Limb (tissue), 2 donors: ENCODE data around the gene AQR.
"Not testable (repeated sequence)": the region's sequence is repeated elsewhere in the genome, so short reads cannot be mapped to it uniquely, and the experiment has no call there.

ENCODE experiments used
- DNase-seq, 2 donors: peaks; one replicate each; pipeline ENCODE4 v3.0.0-alpha.2; 2016; ENCODE audit errors: extremely low spot score in 2 of 2

Gene AQR

DNA sequence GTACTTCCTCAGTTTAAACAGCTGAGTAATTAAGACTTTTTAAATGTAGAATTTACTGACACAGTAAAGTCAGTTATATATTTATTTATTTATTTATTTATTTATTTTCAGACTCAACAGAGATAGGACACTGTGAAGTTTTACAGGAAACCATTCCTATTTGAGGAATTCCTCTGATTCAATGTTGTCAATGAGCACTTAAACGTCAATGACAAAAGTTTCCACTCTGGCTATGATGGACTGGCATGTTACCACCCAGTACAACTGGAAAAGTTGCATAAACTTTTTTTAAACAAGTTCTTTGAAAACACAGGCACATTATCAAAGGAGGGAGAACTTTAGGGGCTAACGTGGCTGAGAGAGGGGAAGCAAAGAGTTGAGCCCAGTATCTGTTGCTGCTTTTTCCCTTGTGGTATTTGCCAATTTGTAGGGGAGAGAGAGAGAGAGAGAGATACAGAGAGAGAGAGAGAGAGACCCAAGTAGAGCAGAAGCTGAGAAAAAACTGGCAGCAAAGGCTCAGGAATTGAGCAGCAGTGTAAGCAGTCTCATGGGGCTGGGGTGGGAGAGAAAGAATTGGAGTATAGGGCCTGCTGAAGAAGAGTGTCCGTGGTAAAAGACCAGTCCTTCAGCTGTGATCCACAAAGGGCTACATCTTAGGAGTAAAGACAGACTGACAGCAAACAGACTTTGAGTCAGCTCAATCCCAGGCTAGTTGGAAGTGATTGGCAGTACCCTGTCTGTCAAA lies 155.9 kb downstream of the AQR start:
- DNase-seq = no peak

DNA sequence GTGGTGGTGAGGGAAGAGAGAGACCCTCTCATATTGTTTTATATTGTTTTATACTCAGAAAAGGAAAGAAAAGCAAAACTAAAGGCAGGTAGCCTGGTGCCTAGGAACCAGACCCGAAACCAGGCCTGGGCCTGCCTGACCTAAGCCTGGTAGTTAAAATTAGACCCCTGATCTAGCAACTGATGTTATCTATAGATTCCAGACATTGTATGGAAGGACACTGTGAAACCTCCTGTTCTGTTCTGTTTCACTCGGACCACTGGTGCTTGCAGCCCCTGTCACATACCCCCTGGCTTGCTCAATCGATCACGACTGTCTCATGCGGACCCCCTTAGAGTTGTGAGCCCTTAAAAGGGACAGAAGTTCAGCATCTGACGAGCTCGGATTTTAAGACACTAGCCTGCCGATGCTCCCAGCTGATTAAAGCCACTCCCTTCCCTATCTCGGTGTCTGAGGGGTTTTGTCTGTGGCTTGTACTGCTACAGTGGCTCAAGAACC lies 156.6 kb downstream of the AQR start:
- not testable (repeated sequence) for DNase-seq

DNA sequence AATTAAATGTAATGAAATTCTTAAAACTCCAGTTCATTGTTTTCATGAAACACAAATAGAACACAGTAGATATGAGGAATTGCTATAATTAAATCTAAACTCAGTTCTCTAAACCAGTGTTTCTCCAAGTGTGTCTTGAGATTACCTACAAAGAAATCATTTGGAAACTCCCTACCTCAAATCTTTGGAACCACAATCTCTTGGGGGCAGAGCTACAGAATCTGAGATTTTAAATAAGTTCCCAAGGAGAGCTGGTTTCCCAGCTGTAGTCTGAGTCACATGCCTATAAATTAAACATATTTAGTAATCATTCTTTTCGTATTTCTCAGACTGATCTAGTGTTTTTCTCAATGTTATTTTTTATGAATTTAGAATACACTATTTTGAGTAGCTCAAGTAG lies 157.2 kb downstream of the AQR start:
- DNase-seq = no peak

DNA sequence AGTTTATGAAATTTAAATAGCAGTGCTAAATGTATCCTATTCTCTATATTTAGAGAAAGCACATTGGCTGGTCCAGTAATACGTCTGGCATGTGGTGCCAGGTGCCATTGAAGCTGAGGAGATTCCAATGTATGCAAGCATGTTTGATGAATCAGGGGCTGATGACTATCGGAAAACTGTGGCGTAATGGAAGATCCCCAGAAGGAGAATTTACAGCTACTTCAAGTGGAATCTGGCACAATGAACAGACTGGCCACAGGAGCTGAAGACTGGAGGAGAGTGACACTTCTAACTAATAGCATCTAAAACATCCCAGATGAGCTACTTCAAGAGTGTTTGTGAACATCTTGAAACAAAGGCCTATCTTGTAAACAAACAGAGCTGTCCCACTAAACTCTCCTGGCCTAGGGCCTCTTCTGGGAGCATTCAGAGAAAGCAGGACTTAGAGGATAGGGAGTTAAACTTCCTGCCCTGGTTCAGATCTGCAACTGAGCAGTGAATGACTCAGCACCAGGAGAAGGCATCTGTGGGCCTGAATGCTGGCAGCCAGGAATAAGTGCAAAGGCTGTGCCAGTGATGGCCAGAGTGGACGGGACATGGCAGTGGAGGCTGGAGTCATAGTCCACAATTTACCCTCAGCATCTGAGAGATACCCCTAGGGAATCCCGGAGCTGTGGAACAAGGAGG lies 159.0 kb downstream of the AQR start:
- no peak for DNase-seq

DNA sequence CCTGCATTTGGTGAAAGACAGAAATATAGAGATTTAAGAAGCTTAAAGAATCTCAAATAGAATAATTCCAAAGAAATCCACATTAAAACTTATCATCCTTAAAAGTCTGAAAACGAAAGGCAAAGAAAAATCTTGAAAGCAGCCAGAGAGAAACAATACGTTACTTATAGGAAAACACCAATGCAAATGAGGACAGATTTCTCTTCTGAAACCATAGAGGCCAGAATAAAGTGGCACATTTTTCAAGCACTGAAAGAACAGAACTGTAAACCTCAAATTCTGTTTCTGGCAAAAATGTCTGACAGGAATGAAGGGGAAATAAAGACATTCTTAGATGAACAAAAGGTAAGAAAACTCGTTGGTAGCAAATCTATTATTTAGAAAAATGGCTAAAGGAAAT lies 160.4 kb downstream of the AQR start:
- no peak for DNase-seq

DNA sequence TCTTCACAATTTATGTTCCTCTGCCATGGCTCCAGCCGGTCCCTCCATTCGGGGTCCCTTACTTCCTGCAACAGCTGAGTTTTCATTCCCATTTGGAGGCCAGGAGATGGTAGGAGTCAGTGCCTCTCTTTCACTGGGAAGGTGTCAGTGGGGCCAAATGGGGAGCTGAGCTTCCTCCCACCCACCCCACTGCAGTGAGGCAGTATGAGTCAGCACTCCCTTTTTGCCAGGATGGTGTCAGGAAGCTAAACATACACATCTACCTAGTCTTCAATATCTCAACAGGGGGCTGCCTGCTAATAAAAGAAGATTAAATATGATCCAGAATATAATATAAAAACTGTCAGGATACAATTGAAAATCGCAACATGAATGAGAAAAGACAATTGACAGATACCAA lies 161.5 kb downstream of the AQR start:
- no peak for DNase-seq

DNA sequence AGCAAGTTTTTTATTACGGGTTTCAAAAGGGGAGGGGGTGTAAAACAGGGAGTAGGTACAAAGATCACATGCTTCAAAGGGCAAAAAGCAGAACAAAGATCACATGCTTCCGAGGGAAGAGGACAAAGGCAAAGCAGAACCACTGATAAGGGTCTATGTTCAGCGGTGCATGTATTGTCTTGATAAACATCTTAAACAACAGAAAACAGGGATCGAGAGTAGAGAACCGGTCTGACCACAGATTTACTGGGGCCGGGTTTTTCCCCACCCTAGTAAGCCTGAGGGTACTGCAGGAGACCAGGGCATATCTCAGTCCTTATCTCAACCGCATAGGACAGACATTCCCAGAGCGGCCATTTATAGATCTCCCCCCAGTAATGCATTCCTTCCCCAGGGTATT lies 162.3 kb downstream of the AQR start:
- not testable (repeated sequence) for DNase-seq

DNA sequence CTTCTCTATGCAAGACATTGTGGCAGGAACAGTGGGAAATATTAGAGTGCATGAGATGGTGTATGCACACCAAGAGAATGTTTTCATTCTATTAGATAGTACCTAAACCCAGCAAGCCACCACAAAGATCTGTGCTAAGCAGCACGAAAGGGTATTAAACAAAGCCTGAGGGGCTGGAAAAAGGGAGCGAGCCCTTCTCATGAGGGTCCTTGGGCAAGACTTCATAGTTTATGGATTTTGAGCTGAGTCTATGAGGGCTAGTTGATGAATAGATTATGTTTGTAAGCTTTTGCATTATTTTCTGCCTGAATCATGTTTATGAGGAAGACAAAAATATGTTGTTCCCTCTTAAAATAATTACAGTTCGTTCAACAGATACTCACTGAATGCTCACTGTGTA lies 164.8 kb downstream of the AQR start:
- no peak for DNase-seq

DNA sequence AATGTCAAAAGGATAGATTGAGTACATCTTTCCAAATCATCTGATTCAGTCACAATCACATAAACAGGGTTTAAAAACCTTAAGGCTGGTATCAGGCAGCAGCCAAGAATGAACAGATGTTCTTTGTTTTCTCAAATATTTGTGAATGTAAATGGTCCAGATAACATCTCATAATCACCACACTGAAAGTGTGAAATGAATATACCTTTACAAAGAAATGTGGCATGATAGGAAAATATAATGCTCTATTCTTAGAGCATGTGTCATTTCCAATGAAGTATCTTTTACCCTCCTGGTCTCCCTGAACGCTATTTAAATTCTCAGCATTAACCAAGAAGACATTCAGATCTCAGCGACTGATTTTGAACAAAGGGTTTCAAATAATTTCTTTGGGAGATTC lies 165.4 kb downstream of the AQR start:
- DNase-seq = no peak

DNA sequence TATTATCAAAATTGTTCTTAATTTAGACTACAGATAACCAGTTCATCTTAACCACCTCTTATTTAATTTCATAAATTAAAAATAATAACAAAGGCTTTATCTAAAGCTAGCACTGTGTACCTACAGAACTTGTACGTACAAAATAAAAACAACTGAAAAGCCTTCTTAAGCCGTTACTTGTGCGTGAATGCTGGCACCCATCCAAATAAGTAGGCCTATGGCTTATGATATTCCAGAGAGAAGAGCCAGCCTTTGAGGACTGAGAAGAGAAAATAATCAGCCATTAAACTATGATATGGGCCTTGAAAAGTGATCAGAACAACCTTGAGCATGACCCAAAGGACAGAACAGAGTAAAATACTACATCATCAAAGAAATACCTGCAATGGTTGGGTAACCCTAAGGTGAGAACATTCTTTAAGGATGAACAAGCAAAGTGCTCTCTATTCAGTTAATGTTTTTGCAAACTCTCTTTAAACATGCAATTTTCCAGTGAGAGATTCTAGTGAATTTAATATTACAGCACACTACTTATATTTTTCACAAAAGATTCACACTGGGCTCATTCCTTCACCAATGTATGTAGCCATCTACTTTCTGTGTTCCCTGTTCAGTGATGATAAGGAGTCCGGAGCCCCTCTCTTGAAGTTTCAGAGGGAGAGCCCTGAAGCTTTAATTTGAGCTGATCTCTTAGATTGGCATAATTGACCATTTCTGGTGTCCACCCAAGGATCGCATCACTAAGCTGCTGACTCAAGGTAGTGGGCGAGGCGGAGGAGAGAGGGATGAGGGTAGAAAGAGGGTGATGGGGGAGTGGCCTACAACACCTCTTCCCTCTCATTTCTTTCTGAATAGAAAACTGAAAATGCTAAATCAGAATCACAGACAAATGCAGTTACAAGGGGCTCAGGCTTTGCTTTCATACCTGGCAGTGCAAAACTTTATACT lies 166.5 kb downstream of the AQR start:
- DNase-seq = no peak

DNA sequence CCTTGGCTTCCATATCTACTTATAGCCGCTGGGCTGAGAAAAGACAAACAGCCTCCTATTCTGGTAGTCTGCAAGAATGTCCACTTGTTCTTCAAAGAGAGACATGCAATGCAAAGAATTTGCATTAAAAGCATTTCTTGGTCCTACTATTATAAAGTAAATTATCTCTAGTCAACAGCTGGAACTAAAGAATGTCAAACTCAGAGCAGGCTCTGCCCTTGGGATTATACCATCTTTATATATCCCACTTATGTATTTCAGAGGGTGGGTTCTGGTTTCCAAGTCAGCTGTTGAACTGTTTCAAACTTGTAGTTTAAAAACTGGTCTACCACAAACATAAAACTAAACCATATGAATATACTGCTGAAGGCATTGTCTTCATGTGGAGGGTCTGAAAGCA lies 167.2 kb downstream of the AQR start:
- peak in 1 of 2 donors; percentile 50 for DNase-seq
